Bronchial epithelial cell (primary cell): ENCODE measurements around the gene ITPR2. TPM values are rescaled to one million over a fixed set of nuclear protein-coding genes. Genes with fewer than 3 reads are reported as not detected.

Experiments used
- DNase-seq: peaks from one replicate; pipeline ENCODE4 v3.0.0-alpha.2; 2010; ENCODE audit warnings: low read depth
- FAIRE-seq: peaks from 2 replicates; lab custom pipeline; 2011; peaks lifted over from hg19 to GRCh38; lab: Jason Lieb, UNC
- H3K27me3 ChIP-seq: 2 replicates; pipeline ENCODE4 v1.5.1; 2011; ENCODE audit warnings: low read length; ENCODE audit not compliant: control insufficient read depth, insufficient read depth
- H3K36me3 ChIP-seq: 2 replicates; pipeline ENCODE4 v1.5.1; 2011; ENCODE audit warnings: low read length; ENCODE audit not compliant: control insufficient read depth, insufficient read depth
- H3K4me3 ChIP-seq: 2 replicates; pipeline ENCODE4 v1.5.1; 2011; ENCODE audit warnings: mild to moderate bottlenecking, low read depth, low read length, control low read depth
- CTCF ChIP-seq: IDR thresholded peaks from 2 replicates; pipeline ENCODE4 v1.5.1; 2011; ENCODE audit warnings: mild to moderate bottlenecking, moderate library complexity, low read length, control low read depth, inconsistent platforms; ENCODE audit not compliant: insufficient read depth, severe bottlenecking
- total RNA-seq: library from RNA; depleted of rRNA; stranded (reverse); fragments of >200 nt; gene quantifications from 2 replicates; pipeline ENCODE4 v1.2.1, GENCODE V29; 2014

The ITPR2 gene
- total RNA-seq, 1 donor from 2014 or later: 5.8 TPM

GRCh38 chr12:26830783-26831551 lies 2.0 kb downstream of the ITPR2 start:
- no peak for TF ChIP-seq CTCF
- no peaks in the 10 kb centered on the region for H3K36me3 ChIP-seq
- DNase-seq (no peak), FAIRE-seq (no peak)
- H3K4me3 ChIP-seq: no peak overlapping the region
- H3K27me3 ChIP-seq: no peaks in the 10 kb centered on the region

- no peak overlapping the region for H3K4me3 ChIP-seq
- H3K36me3 ChIP-seq: no peaks in the 10 kb centered on the region
- no peaks in the 10 kb centered on the region for H3K27me3 ChIP-seq
- FAIRE-seq: no peak
- no peak for DNase-seq
- no peak for TF ChIP-seq CTCF
Observed at GRCh38 chr12:26830363-26830762, 2.6 kb downstream of the ITPR2 start.

- H3K27me3 ChIP-seq: no peaks in the 10 kb centered on the region
- DNase-seq (no peak), FAIRE-seq (no peak)
- TF ChIP-seq CTCF: no peak
- no peak overlapping the region for H3K4me3 ChIP-seq
- H3K36me3 ChIP-seq: no peaks in the 10 kb centered on the region
Observed at GRCh38 chr12:26828280-26829073, 4.5 kb downstream of the ITPR2 start.

- Histone ChIP-seq H3K36me3 (no peaks in the 10 kb centered on the region), H3K27me3 (no peaks in the 10 kb centered on the region), H3K4me3 (no peak overlapping the region)
- FAIRE-seq (no peak), DNase-seq (no peak)
- no peak for TF ChIP-seq CTCF
Observed at GRCh38 chr12:26826437-26826836, 6.6 kb downstream of the ITPR2 start.

GRCh38 chr12:26825459-26826016 lies 7.5 kb downstream of the ITPR2 start:
- Histone ChIP-seq H3K36me3 (no peaks in the 10 kb centered on the region), H3K27me3 (no peaks in the 10 kb centered on the region), H3K4me3 (no peak overlapping the region)
- DNase-seq: no peak
- FAIRE-seq: no peak
- no peak for TF ChIP-seq CTCF
